Measurements from ENCODE around the gene MARCHF10. TPM values are rescaled to one million over a fixed set of nuclear protein-coding genes. Genes with fewer than 3 reads are reported as not detected.
"Not testable (repeated sequence)": the region's sequence is repeated elsewhere in the genome, so short reads cannot be mapped to it uniquely, and the experiment has no call there.

The MARCHF10 gene
- total and polyA plus RNA-seq, 2 of the 13 experiments (the other 11 are each of a cell fraction or from before 2014, with no cell fraction given): not detected

DNA sequence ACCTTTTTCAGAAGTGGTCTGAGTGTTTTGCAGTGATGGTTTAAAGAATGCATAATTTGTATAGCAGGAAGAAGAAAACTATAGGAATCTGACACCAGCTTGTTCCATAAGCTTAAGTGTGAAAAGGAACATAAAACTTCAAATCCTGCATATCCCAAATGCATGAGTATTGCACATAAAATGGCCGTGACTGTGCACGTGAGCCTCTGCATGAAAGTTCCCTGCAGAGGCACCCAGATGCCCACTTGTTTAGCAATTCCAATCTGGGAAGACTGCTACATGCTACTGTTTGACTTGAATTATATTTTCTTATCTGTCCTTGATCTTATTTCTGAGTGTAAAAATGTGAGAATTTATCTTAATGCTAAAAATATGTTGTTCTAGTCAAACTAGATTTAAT is 21.5 kb downstream of the MARCHF10 start (continued):
- TF ChIP-seq, protein P1, sequence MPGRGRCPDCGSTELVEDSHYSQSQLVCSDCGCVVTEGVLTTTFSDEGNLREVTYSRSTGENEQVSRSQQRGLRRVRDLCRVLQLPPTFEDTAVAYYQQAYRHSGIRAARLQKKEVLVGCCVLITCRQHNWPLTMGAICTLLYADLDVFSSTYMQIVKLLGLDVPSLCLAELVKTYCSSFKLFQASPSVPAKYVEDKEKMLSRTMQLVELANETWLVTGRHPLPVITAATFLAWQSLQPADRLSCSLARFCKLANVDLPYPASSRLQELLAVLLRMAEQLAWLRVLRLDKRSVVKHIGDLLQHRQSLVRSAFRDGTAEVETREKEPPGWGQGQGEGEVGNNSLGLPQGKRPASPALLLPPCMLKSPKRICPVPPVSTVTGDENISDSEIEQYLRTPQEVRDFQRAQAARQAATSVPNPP (CRISPR knock-in tag; IDR thresholded peaks at IDR 0.05): no peak
- TF ChIP-seq, protein P2, sequence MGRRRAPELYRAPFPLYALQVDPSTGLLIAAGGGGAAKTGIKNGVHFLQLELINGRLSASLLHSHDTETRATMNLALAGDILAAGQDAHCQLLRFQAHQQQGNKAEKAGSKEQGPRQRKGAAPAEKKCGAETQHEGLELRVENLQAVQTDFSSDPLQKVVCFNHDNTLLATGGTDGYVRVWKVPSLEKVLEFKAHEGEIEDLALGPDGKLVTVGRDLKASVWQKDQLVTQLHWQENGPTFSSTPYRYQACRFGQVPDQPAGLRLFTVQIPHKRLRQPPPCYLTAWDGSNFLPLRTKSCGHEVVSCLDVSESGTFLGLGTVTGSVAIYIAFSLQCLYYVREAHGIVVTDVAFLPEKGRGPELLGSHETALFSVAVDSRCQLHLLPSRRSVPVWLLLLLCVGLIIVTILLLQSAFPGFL (CRISPR knock-in tag; IDR thresholded peaks at IDR 0.05): no peak
- no peak for TF ChIP-seq ARID2 (CRISPR knock-in tag; IDR thresholded peaks at IDR 0.05; ENCODE audit: borderline replicate concordance)
- TF ChIP-seq ZNF709 (CRISPR knock-in tag; IDR thresholded peaks at IDR 0.05): no peak
- no peak for TF ChIP-seq ZSCAN22 (CRISPR knock-in tag; IDR thresholded peaks at IDR 0.05)
- TF ChIP-seq, protein P3, sequence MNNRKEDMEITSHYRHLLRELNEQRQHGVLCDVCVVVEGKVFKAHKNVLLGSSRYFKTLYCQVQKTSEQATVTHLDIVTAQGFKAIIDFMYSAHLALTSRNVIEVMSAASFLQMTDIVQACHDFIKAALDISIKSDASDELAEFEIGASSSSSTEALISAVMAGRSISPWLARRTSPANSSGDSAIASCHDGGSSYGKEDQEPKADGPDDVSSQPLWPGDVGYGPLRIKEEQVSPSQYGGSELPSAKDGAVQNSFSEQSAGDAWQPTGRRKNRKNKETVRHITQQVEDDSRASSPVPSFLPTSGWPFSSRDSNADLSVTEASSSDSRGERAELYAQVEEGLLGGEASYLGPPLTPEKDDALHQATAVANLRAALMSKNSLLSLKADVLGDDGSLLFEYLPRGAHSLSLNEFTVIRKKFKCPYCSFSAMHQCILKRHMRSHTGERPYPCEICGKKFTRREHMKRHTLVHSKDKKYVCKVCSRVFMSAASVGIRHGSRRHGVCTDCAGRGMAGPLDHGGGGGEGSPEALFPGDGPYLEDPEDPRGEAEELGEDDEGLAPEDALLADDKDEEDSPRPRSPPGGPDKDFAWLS (CRISPR knock-in tag; IDR thresholded peaks at IDR 0.05; ENCODE audit: borderline replicate concordance): no peak
- TF ChIP-seq ZNF563 (CRISPR knock-in tag; IDR thresholded peaks at IDR 0.05): no peak
- TF ChIP-seq HDAC2 (CRISPR knock-in tag; IDR thresholded peaks at IDR 0.05): no peak
- TF ChIP-seq, protein P4, sequence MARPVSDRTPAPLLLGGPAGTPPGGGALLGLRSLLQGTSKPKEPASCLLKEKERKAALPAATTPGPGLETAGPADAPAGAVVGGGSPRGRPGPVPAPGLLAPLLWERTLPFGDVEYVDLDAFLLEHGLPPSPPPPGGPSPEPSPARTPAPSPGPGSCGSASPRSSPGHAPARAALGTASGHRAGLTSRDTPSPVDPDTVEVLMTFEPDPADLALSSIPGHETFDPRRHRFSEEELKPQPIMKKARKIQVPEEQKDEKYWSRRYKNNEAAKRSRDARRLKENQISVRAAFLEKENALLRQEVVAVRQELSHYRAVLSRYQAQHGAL (CRISPR knock-in tag; IDR thresholded peaks at IDR 0.05; ENCODE audit: not compliant biosample characterization): no peak
- TF ChIP-seq ZNF274 (CRISPR knock-in tag; IDR thresholded peaks at IDR 0.05): no peak

DNA sequence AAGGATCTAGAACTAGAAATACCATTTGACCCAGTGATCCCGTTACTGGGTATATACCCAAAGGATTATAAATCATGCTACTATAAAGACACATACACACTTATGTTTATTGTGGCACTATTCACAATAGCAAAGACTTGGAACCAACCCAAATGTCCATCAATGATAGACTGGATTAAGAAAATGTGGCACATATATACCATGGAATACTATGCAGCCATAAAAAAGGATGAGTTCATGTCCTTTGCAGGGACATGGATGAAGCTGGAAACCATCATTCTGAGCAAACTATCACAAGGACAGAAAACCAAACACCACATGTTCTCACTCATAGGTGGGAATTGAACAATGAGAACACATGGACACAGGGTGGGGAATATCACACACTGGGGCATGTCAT is 22.1 kb downstream of the MARCHF10 start:
- ATAC-seq; H3K27ac ChIP-seq (ENCODE audit: extremely low read length, insufficient read depth, low read length); H4K20me1 ChIP-seq (ENCODE audit: insufficient read depth, low read length); BruUV-seq (replicated peaks); H3K4me1 ChIP-seq (ENCODE audit: insufficient read depth, low read length); FAIRE-seq; H3K36me3 ChIP-seq (replicated peaks in 1 of 2; ENCODE audit: control insufficient read depth in 1 of 2, insufficient read depth in 2 of 2, low read length in 2 of 2); H3K9ac ChIP-seq (ENCODE audit: insufficient read depth, low read depth, low read length); H3K4me2 ChIP-seq (ENCODE audit: low read depth, low read length); H3K79me2 ChIP-seq (ENCODE audit: insufficient read depth, low read length); H3K4me3 ChIP-seq (replicated peaks in 1 of 3; ENCODE audit: insufficient read depth in 1 of 3, low read depth in 2 of 3, low read length in 3 of 3); CTCF ChIA-PET (ENCODE audit: low intra/inter-chr PET ratio, low total read pairs); H3K9me3 ChIP-seq (ENCODE audit: low read length); H3K27me3 ChIP-seq (ENCODE audit: control insufficient read depth in 1 of 2, insufficient read depth in 2 of 2, low read length in 2 of 2); in situ Hi-C loops (cut with HindIII; ENCODE audit: extremely low pct_ligation_motif_present, low pct_unique_long_range_greater_than_20kb); DNase-seq (ENCODE audit: low spot score); intact Hi-C loops (cut with micrococcal nuclease; ENCODE audit: unreplicated experiment); POLR2A ChIA-PET; H2AFZ ChIP-seq (ENCODE audit: low read length): not testable (repeated sequence)
- WGBS (ENCODE audit: low lambda C conversion rate): 0% methylated on average over 1 of the region's 1 CpG
